ENCODE measurements around the gene CARHSP1. TPM values are rescaled to one million over a fixed set of nuclear protein-coding genes. Genes with fewer than 3 reads are reported as not detected.

The CARHSP1 gene
- polyA plus RNA-seq, 2 donors: 212 to 343 TPM

GRCh38 chr16:8905795-8906591 is 37.2 kb upstream of the CARHSP1 start:
- WGBS, 2 donors: 88 to 89% methylated on average over 14 of the region's 14 CpGs
- Histone ChIP-seq H3K27ac (ENCODE audit: low read depth in 2 of 2, low read length in 1 of 2) (no peak overlapping the region), H3K27me3 (ENCODE audit: control insufficient read depth in 1 of 2, insufficient read depth in 2 of 2, low read length in 2 of 2) (no peaks in the 10 kb centered on the region), H3K36me3 (ENCODE audit: control insufficient read depth in 2 of 2, insufficient read depth in 2 of 2, low read length in 1 of 2) (peaks cover 16 to 46% of the 10 kb centered on the region in 2 donors), H3K4me1 (ENCODE audit: control insufficient read depth in 2 of 2, insufficient read depth in 2 of 2, low read length in 1 of 2) (peaks cover 0 to 4% of the 10 kb centered on the region in 2 donors), H3K4me3 (ENCODE audit: low read depth in 1 of 2, low read length in 2 of 2) (no peak overlapping the region), H3K9me3 (ENCODE audit: control insufficient read depth in 2 of 2, insufficient read depth in 1 of 2, low read depth in 1 of 2, low read length in 1 of 2) (no peaks in the 10 kb centered on the region)

- peaks cover 0 to 4% of the 10 kb centered on the region in 2 donors for H3K4me1 ChIP-seq (ENCODE audit: control insufficient read depth in 2 of 2, insufficient read depth in 2 of 2, low read length in 1 of 2)
- H3K27ac ChIP-seq (ENCODE audit: low read depth in 2 of 2, low read length in 1 of 2): no peak overlapping the region
- no peaks in the 10 kb centered on the region for H3K9me3 ChIP-seq (ENCODE audit: control insufficient read depth in 2 of 2, insufficient read depth in 1 of 2, low read depth in 1 of 2, low read length in 1 of 2)
- no peaks in the 10 kb centered on the region for H3K27me3 ChIP-seq (ENCODE audit: control insufficient read depth in 1 of 2, insufficient read depth in 2 of 2, low read length in 2 of 2)
- H3K36me3 ChIP-seq (ENCODE audit: control insufficient read depth in 2 of 2, insufficient read depth in 2 of 2, low read length in 1 of 2): peaks cover 16 to 45% of the 10 kb centered on the region in 2 donors
- WGBS, 2 donors: 76% methylated on average over 13 of the region's 13 CpGs
- no peak overlapping the region for H3K4me3 ChIP-seq (ENCODE audit: low read depth in 1 of 2, low read length in 2 of 2)
Measured at GRCh38 chr16:8905168-8905762, 36.5 kb upstream of the CARHSP1 start.

GRCh38 chr16:8904018-8904430 is 35.2 kb upstream of the CARHSP1 start:
- peaks cover 0 to 2% of the 10 kb centered on the region in 2 donors for H3K4me1 ChIP-seq (ENCODE audit: control insufficient read depth in 2 of 2, insufficient read depth in 2 of 2, low read length in 1 of 2)

GRCh38 chr16:8903004-8903403 is 34.2 kb upstream of the CARHSP1 start:
- peaks cover 24 to 51% of the 10 kb centered on the region in 2 donors for H3K36me3 ChIP-seq (ENCODE audit: control insufficient read depth in 2 of 2, insufficient read depth in 2 of 2, low read length in 1 of 2)
- 94 to 95% methylated on average over 9 of the region's 9 CpGs for WGBS, 2 donors
- no peak overlapping the region for H3K27ac ChIP-seq (ENCODE audit: low read depth in 2 of 2, low read length in 1 of 2)
- no peaks in the 10 kb centered on the region for H3K4me1 ChIP-seq (ENCODE audit: control insufficient read depth in 2 of 2, insufficient read depth in 2 of 2, low read length in 1 of 2)
- no peaks in the 10 kb centered on the region for H3K9me3 ChIP-seq (ENCODE audit: control insufficient read depth in 2 of 2, insufficient read depth in 1 of 2, low read depth in 1 of 2, low read length in 1 of 2)
- H3K27me3 ChIP-seq (ENCODE audit: control insufficient read depth in 1 of 2, insufficient read depth in 2 of 2, low read length in 2 of 2): no peaks in the 10 kb centered on the region
- no peak overlapping the region for H3K4me3 ChIP-seq (ENCODE audit: low read depth in 1 of 2, low read length in 2 of 2)

More at GRCh38 chr16:8904018-8904430, 35.2 kb upstream of the CARHSP1 start:
- WGBS, 2 donors: 88 to 91% methylated on average over 8 of the region's 8 CpGs
- H3K9me3 ChIP-seq (ENCODE audit: control insufficient read depth in 2 of 2, insufficient read depth in 1 of 2, low read depth in 1 of 2, low read length in 1 of 2): no peaks in the 10 kb centered on the region
- no peak overlapping the region for H3K4me3 ChIP-seq (ENCODE audit: low read depth in 1 of 2, low read length in 2 of 2)
- H3K27me3 ChIP-seq (ENCODE audit: control insufficient read depth in 1 of 2, insufficient read depth in 2 of 2, low read length in 2 of 2): no peaks in the 10 kb centered on the region
- H3K36me3 ChIP-seq (ENCODE audit: control insufficient read depth in 2 of 2, insufficient read depth in 2 of 2, low read length in 1 of 2): peaks cover 23 to 48% of the 10 kb centered on the region in 2 donors
- H3K27ac ChIP-seq (ENCODE audit: low read depth in 2 of 2, low read length in 1 of 2): no peak overlapping the region

- 83 to 86% methylated on average over 13 of the region's 13 CpGs for WGBS, 2 donors
- H3K4me3 ChIP-seq (ENCODE audit: low read depth in 1 of 2, low read length in 2 of 2): no peak overlapping the region
- no peaks in the 10 kb centered on the region for H3K9me3 ChIP-seq (ENCODE audit: control insufficient read depth in 2 of 2, insufficient read depth in 1 of 2, low read depth in 1 of 2, low read length in 1 of 2)
- H3K27me3 ChIP-seq (ENCODE audit: control insufficient read depth in 1 of 2, insufficient read depth in 2 of 2, low read length in 2 of 2): no peaks in the 10 kb centered on the region
- peaks cover 33 to 57% of the 10 kb centered on the region in 2 donors for H3K36me3 ChIP-seq (ENCODE audit: control insufficient read depth in 2 of 2, insufficient read depth in 2 of 2, low read length in 1 of 2)
- H3K27ac ChIP-seq (ENCODE audit: low read depth in 2 of 2, low read length in 1 of 2): no peak overlapping the region
- H3K4me1 ChIP-seq (ENCODE audit: control insufficient read depth in 2 of 2, insufficient read depth in 2 of 2, low read length in 1 of 2): no peaks in the 10 kb centered on the region
Measured at GRCh38 chr16:8901320-8901861, 32.6 kb upstream of the CARHSP1 start.

- no peaks in the 10 kb centered on the region for H3K27me3 ChIP-seq (ENCODE audit: control insufficient read depth in 1 of 2, insufficient read depth in 2 of 2, low read length in 2 of 2)
- no peak overlapping the region for H3K4me3 ChIP-seq (ENCODE audit: low read depth in 1 of 2, low read length in 2 of 2)
- no peaks in the 10 kb centered on the region for H3K9me3 ChIP-seq (ENCODE audit: control insufficient read depth in 2 of 2, insufficient read depth in 1 of 2, low read depth in 1 of 2, low read length in 1 of 2)
- peaks cover 26 to 53% of the 10 kb centered on the region in 2 donors for H3K36me3 ChIP-seq (ENCODE audit: control insufficient read depth in 2 of 2, insufficient read depth in 2 of 2, low read length in 1 of 2)
- no peaks in the 10 kb centered on the region for H3K4me1 ChIP-seq (ENCODE audit: control insufficient read depth in 2 of 2, insufficient read depth in 2 of 2, low read length in 1 of 2)
- H3K27ac ChIP-seq (ENCODE audit: low read depth in 2 of 2, low read length in 1 of 2): no peak overlapping the region
- 84% methylated on average over 5 of the region's 5 CpGs for WGBS, 2 donors
Measured at GRCh38 chr16:8900343-8900742, 31.5 kb upstream of the CARHSP1 start.

GRCh38 chr16:8899709-8900317 is 31.0 kb upstream of the CARHSP1 start:
- Histone ChIP-seq H3K9me3 (ENCODE audit: control insufficient read depth in 2 of 2, insufficient read depth in 1 of 2, low read depth in 1 of 2, low read length in 1 of 2) (no peaks in the 10 kb centered on the region), H3K36me3 (ENCODE audit: control insufficient read depth in 2 of 2, insufficient read depth in 2 of 2, low read length in 1 of 2) (peaks cover 31 to 53% of the 10 kb centered on the region in 2 donors), H3K27ac (ENCODE audit: low read depth in 2 of 2, low read length in 1 of 2) (no peak overlapping the region), H3K27me3 (ENCODE audit: control insufficient read depth in 1 of 2, insufficient read depth in 2 of 2, low read length in 2 of 2) (no peaks in the 10 kb centered on the region), H3K4me1 (ENCODE audit: control insufficient read depth in 2 of 2, insufficient read depth in 2 of 2, low read length in 1 of 2) (peaks cover 0 to under 1% of the 10 kb centered on the region in 2 donors), H3K4me3 (ENCODE audit: low read depth in 1 of 2, low read length in 2 of 2) (no peak overlapping the region)
- WGBS, 2 donors: 89 to 91% methylated on average over 9 of the region's 9 CpGs

- no peak overlapping the region for H3K4me3 ChIP-seq (ENCODE audit: low read depth in 1 of 2, low read length in 2 of 2)
- no peaks in the 10 kb centered on the region for H3K9me3 ChIP-seq (ENCODE audit: control insufficient read depth in 2 of 2, insufficient read depth in 1 of 2, low read depth in 1 of 2, low read length in 1 of 2)
- 91 to 92% methylated on average over 3 of the region's 3 CpGs for WGBS, 2 donors
- peaks cover 0 to 3% of the 10 kb centered on the region in 2 donors for H3K4me1 ChIP-seq (ENCODE audit: control insufficient read depth in 2 of 2, insufficient read depth in 2 of 2, low read length in 1 of 2)
- no peak overlapping the region for H3K27ac ChIP-seq (ENCODE audit: low read depth in 2 of 2, low read length in 1 of 2)
- peaks cover 37 to 55% of the 10 kb centered on the region in 2 donors for H3K36me3 ChIP-seq (ENCODE audit: control insufficient read depth in 2 of 2, insufficient read depth in 2 of 2, low read length in 1 of 2)
- H3K27me3 ChIP-seq (ENCODE audit: control insufficient read depth in 1 of 2, insufficient read depth in 2 of 2, low read length in 2 of 2): no peaks in the 10 kb centered on the region
Measured at GRCh38 chr16:8898660-8899318, 30.0 kb upstream of the CARHSP1 start.

- Histone ChIP-seq H3K36me3 (ENCODE audit: control insufficient read depth in 2 of 2, insufficient read depth in 2 of 2, low read length in 1 of 2) (peaks cover 39 to 58% of the 10 kb centered on the region in 2 donors), H3K27ac (ENCODE audit: low read depth in 2 of 2, low read length in 1 of 2) (no peak overlapping the region), H3K4me3 (ENCODE audit: low read depth in 1 of 2, low read length in 2 of 2) (no peak overlapping the region), H3K4me1 (ENCODE audit: control insufficient read depth in 2 of 2, insufficient read depth in 2 of 2, low read length in 1 of 2) (peaks cover 2 to 3% of the 10 kb centered on the region in 2 donors), H3K9me3 (ENCODE audit: control insufficient read depth in 2 of 2, insufficient read depth in 1 of 2, low read depth in 1 of 2, low read length in 1 of 2) (no peaks in the 10 kb centered on the region), H3K27me3 (ENCODE audit: control insufficient read depth in 1 of 2, insufficient read depth in 2 of 2, low read length in 2 of 2) (no peaks in the 10 kb centered on the region)
- WGBS, 2 donors: 93 to 94% methylated on average over 21 of the region's 21 CpGs
Measured at GRCh38 chr16:8894736-8895334, 26.0 kb upstream of the CARHSP1 start.
